GM19463 (cell line): Measurements from ENCODE around the gene MTIF3.
"Not testable (repeated sequence)": the region's sequence is repeated elsewhere in the genome, so short reads cannot be mapped to it uniquely, and the experiment has no call there.

Source experiments
- ATAC-seq: cut with Tn5 transposase; IDR thresholded peaks from one replicate; pipeline ENCODE4 v1.9.1; 2021; ENCODE audit warnings: mild to moderate bottlenecking, moderate library complexity; ENCODE audit not compliant: unreplicated experiment

Gene MTIF3

GRCh38 chr13:27421101-27421871 lies 29.1 kb downstream of the MTIF3 start:
- no peak for ATAC-seq

GRCh38 chr13:27419328-27419727 lies 31.0 kb downstream of the MTIF3 start:
- no peak for ATAC-seq

DNA sequence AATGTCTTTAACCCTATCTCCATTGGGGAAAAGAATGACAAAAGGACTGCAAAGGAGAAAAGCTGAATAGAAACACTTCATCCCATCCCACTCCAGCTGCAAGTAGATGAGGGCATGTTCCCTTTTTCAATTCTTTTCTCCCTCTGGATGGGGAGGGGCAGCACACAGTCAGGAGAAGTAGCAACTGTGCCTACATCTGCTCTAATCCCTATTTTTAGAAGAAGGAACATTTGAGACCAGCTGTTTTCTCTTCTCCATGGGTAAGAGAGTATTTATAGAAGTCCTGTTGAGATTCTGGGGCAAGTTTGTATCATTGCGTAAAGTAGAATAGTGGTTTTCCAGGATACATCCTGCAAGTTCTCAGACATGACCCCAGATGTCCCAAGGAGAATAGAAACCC lies 35.2 kb downstream of the MTIF3 start:
- ATAC-seq = no peak

DNA sequence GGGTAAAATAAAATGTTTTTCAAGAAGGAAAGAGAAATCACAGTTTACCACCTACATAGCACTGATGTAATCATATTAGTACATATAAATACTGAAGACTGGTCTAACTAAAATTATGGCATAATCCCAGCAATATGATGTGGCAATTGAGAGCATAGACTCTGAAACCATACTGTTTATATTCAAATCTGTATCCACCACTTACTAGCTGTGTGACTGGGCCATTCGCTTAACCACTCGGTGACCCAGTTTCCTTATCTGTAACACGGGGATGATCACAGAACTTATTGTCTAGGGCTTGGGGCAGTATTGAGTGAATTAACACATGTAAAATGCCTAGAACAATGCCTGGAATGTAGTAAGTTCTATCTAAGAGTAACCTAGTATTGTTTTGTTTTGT lies 39.0 kb downstream of the MTIF3 start:
- no peak for ATAC-seq

- no peak for ATAC-seq
Measured at GRCh38 chr13:27409013-27409412, 41.4 kb downstream of the MTIF3 start.

GRCh38 chr13:27408074-27408473 lies 42.3 kb downstream of the MTIF3 start:
- ATAC-seq = no peak

- no peak for ATAC-seq
Measured at GRCh38 chr13:27406178-27406939, 44.0 kb downstream of the MTIF3 start.

DNA sequence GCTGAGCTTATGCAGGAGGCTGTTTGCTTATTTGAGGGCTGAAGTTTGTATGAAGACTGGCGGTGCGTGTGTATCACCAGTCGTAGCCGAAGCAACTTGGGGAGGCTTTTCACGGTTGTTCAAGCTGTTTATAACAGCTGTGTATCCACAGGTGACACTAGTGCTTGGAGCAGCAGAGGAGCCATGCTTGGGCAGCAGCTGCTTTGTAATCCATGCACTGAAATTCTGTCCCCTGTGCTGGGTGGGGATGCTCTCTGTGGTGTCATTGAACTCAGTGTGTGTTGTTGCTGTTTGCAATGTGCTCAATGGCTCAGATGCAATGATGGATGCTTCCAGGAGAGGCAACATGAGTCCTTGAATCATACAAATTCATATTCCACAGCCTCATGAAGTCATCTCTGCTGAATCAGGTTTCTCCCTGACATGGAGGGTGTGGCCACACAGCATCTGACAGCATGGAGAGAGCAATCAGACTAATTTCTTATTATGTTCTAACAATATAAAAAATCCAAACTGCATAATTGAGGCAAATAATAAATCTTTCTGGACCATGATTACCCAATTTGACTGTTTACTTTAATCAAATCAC lies 44.7 kb downstream of the MTIF3 start:
- no peak for ATAC-seq

- no peak for ATAC-seq
Measured at GRCh38 chr13:27404680-27405079, 45.7 kb downstream of the MTIF3 start.

DNA sequence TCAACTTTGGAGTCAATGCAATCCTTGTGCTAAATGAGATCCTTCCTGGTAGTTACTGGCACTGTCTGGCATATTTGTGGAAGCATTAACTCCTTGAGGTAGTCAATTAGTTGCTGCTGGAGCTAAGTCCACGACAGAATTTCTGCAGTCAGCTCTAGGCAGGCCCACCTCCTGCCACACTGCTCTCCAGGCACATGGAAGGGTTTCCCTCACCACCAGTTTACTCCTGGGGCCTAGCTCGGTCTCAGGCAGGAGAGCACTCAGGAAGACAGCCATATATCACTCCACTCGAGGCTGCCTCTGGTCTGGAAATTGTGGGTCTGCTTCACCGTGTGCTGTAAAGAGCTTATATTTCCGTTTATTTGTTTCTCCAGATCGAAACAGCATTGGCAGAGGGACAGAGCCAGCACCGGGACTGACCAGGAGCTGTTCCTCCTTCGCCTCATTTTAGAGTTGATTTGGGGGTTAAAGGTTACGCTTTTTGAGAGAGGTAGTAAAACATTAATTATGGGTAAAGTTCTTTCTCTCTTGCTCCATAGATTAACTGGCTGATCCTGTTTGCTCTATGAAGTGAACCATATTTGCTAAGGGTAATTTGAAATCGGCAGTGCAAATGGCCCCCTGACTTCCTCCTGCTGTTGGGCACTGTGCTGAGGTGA lies 46.5 kb downstream of the MTIF3 start:
- no peak for ATAC-seq

- no peak for ATAC-seq
Measured at GRCh38 chr13:27403203-27403678, 47.1 kb downstream of the MTIF3 start.

DNA sequence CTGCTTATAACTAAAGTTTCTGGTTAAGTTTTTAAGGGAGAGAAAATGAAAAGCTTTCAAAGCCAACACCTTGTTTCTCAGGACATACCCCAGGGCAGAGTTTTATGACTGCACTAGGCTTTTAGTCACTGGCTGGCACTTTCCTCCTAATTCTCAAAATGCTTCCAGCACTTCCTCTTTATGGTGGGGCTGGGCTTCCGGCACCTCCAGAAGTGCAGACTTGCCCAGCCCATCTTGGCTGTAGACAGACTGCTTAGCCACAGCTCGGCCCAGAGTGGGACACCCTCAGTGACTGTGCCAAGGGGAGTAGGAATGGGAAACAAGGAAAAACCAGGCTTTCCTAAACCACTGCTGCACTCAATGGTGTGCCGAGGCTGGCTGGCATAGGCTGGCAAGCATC lies 49.2 kb downstream of the MTIF3 start:
- no peak for ATAC-seq

GRCh38 chr13:27400405-27400804 lies 50.0 kb downstream of the MTIF3 start:
- ATAC-seq = not testable (repeated sequence)

DNA sequence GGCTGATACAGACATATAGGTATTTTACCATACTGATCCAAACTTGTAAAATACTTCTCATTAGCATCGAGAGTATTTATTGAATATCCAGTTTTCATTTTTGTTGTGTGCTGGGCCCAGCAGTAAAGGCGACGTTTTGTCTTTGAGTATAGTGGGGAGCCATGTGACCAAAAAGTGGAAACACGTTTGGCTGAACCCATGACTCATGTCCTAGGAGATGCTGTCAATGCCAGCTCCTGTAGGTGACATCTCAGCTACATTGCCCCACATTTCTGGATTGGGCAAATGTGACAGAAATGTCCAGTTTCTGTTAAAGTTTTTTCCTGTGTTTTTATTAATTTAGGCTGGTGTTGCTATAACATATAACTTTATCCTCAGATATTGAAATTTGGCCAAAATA lies 52.0 kb downstream of the MTIF3 start:
- ATAC-seq = no peak

DNA sequence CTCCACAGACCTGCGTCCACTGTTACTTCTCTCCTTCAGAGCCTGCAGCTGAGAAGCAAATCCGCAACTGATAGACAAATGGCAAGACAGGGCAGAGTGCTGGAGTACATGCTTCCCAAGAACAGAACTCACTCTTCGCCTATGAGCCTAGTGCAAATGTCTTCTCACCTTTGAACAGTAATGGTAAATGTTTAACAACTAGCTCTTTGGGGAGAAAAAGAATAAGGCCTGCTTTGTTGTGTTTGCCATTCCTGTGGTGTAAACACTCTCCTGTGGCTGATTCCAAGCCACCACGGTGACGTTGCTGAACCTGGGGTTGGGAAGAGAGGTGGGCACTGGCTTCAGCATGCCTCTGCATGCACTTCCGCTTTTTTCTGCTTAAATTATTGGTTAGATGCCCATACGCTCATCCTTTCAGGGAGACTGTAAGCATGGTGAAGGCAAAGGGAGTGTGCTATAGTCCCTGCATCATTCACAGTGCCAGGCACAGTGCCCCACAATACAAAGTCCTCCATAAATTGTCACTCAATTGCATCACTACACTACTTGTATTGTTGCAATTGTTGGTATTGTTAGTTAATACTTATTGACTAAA lies 54.0 kb downstream of the MTIF3 start:
- ATAC-seq = no peak

GRCh38 chr13:27395007-27395510 lies 55.3 kb downstream of the MTIF3 start:
- no peak for ATAC-seq

GRCh38 chr13:27393101-27393500 lies 57.3 kb downstream of the MTIF3 start:
- no peak for ATAC-seq

DNA sequence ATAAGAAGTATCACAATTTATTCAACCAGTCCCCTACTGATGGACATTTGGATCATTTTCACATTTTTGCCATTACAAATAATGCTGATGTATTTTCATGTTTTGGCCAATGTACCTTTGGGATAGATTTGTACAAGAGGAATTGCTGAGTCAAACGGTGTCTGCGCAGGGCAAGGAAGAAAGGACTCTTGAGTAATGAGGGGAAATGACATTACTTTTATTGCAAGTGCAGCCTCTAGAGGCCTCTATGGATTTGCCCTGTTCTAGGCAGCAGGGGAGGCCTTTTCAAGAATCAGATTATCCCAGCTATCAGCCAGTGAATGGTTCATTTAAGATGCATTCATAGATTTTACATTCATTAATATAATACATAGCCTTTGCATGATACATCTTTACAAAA lies 58.9 kb downstream of the MTIF3 start:
- no peak for ATAC-seq

DNA sequence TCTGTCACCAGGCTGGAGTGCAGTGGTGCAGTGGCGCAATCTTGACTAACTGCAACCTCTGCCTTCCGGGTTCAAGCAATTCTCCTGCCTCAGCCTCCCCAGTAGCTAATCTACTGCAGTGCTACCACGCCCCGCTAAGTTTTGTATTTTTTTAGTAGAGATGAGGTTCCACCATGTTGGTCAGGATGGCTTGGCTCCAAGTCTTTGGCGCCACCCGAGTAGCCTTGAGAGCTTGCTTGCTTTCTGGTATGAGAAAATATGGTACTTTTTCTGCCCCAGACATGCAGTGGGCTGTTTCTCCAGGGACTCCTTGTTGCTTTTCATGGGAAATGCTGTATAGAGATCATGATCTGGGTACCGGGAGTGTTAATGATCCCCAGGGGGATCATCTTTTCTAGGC lies 60.5 kb downstream of the MTIF3 start:
- ATAC-seq = no peak

- no peak for ATAC-seq
Measured at GRCh38 chr13:27388241-27388640, 62.1 kb downstream of the MTIF3 start.
